ENCODE measurements around the gene ANKS1B. TPM values are rescaled to one million over a fixed set of nuclear protein-coding genes. Genes with fewer than 3 reads are reported as not detected.

Gene ANKS1B
- total RNA-seq, 1 experiment from 2014 or later: 15.1 TPM

- in situ Hi-C loops (cut with HindIII; ENCODE audit: low pct_unique_long_range_greater_than_20kb, low sequenced_read_pairs): no loop called here
- DNase-seq (ENCODE audit: low read depth, low spot score): no peak
Measured at GRCh38 chr12:99495799-99496198, 488.9 kb downstream of the ANKS1B start.

GRCh38 chr12:99493197-99493596 lies 491.5 kb downstream of the ANKS1B start:
- in situ Hi-C loops (cut with HindIII; ENCODE audit: low pct_unique_long_range_greater_than_20kb, low sequenced_read_pairs): no loop called here
- DNase-seq (ENCODE audit: low read depth, low spot score): no peak

GRCh38 chr12:99486277-99486676 lies 498.5 kb downstream of the ANKS1B start:
- in situ Hi-C loops (cut with HindIII; ENCODE audit: low pct_unique_long_range_greater_than_20kb, low sequenced_read_pairs): no loop called here

GRCh38 chr12:99479149-99479548 lies 505.6 kb downstream of the ANKS1B start:
- in situ Hi-C loops (cut with HindIII; ENCODE audit: low pct_unique_long_range_greater_than_20kb, low sequenced_read_pairs): no loop called here
- no peak for DNase-seq (ENCODE audit: low read depth, low spot score)

More at GRCh38 chr12:99486277-99486676, 498.5 kb downstream of the ANKS1B start:
- no peak for DNase-seq (ENCODE audit: low read depth, low spot score)

DNA sequence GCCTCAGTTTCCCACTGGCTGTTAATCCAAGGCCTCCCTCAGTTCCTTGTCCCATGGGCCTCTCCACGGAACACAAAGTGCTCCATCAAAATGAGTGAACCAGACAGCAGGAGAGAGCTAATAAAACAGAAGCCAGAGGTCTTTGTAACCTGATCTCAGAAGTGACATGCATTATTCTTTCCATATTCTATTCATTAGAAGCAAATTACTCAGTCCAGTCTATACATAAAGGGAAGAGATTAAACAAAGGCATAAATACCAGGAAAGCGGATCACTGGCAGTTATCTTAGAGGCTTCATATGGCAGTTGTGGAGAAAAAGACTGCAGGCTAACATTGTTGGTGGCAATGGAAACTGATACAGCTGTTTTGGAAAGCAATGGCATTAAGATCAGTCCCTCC lies 507.8 kb downstream of the ANKS1B start:
- no peak for DNase-seq (ENCODE audit: low read depth, low spot score)
- in situ Hi-C loops (cut with HindIII; ENCODE audit: low pct_unique_long_range_greater_than_20kb, low sequenced_read_pairs): no loop called here

DNA sequence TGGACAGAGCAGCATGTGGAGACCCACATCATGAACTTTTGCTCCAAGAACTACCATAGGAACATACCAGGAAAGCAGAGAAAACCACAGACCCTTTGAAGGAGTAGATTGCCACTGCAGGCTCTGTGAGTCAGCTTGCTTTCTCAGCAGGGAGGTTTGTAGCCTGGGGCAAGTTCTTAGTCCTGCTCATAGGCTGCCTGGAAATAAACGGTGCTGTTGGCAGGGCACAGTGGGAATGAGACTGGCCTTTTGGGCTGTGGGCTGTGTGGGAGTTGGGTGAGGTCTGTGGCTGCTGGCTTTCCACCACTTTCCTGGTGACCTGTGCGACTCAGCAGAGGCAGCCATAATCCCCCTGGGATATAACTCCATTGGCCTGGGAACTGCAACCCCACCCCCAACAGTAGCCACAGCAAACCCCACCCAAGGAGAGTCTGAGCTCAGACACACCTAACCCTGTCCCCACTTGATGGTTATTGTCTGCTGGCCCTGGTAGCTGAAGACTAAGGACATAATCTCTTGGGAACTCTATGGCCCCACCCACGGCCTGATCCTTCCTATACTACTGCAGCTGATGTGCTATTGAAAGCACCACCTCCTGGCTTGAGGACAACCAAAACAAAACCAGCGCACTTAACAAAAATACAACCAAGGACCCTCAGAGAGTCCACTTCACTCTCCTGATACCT lies 529.2 kb downstream of the ANKS1B start:
- in situ Hi-C loops (cut with HindIII; ENCODE audit: low pct_unique_long_range_greater_than_20kb, low sequenced_read_pairs): no loop called here
- DNase-seq (ENCODE audit: low read depth, low spot score): peak; percentile 65

- in situ Hi-C loops (cut with HindIII; ENCODE audit: low pct_unique_long_range_greater_than_20kb, low sequenced_read_pairs): no loop called here
- no peak for DNase-seq (ENCODE audit: low read depth, low spot score)
Measured at GRCh38 chr12:99454539-99455172, 530.1 kb downstream of the ANKS1B start.

- in situ Hi-C loops (cut with HindIII; ENCODE audit: low pct_unique_long_range_greater_than_20kb, low sequenced_read_pairs): no loop called here
- DNase-seq (ENCODE audit: low read depth, low spot score): no peak
Measured at GRCh38 chr12:99453836-99454538, 530.7 kb downstream of the ANKS1B start.

DNA sequence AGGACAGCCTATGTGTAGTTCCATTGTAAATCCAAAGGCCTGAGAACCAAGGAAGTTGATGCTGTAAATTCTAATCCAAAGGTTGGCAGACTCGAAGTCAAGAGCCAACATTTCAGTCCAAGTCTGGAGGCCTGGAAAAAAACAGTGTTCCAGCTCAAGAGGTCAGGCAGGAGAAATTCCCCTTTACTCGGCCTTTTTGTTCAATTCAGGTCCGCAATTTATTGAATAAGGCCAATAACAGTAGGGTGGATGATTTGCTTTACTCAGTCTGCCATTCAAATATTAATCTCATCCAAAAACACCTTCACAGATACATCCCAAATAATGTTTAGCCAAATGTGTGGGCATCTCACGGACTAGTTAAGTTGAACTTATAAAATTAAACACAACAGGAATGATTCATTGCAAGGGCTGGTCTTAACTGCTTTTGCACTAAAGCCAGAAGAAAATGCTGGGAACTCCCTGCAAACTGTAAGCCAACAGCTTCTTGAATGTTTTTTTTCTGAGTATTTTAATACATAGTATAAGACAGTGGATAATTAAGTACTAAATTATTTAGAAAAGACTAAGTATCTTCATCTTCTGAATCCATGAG lies 534.6 kb downstream of the ANKS1B start:
- in situ Hi-C loops (cut with HindIII; ENCODE audit: low pct_unique_long_range_greater_than_20kb, low sequenced_read_pairs): no loop called here
- DNase-seq (ENCODE audit: low read depth, low spot score): no peak

DNA sequence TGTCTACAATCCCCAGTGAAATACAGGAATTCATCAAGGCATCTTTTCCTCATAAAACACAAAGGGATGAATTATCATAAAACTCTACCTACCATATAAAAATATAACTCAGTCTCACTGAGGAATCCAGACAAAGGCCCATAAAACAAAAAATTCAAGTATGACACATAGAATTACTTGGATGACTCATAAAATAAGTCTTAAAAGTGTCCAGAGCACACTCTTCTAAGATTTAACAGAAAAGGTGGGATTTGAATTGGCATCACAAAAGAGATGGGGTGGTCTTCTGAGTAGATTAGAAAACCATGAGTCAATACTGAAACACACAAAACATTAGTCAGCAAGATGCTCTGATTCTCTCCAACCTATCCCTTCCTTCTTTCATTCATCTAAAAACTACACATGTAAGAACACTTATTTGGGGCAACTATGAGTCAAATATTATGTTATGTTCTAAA lies 539.8 kb downstream of the ANKS1B start:
- in situ Hi-C loops (cut with HindIII; ENCODE audit: low pct_unique_long_range_greater_than_20kb, low sequenced_read_pairs): no loop called here
- DNase-seq (ENCODE audit: low read depth, low spot score): no peak

GRCh38 chr12:99442758-99443157 lies 542.0 kb downstream of the ANKS1B start:
- no peak for DNase-seq (ENCODE audit: low read depth, low spot score)
- in situ Hi-C loops (cut with HindIII; ENCODE audit: low pct_unique_long_range_greater_than_20kb, low sequenced_read_pairs): no loop called here

GRCh38 chr12:99439399-99439798 lies 545.3 kb downstream of the ANKS1B start:
- no peak for DNase-seq (ENCODE audit: low read depth, low spot score)
- in situ Hi-C loops (cut with HindIII; ENCODE audit: low pct_unique_long_range_greater_than_20kb, low sequenced_read_pairs): no loop called here

DNA sequence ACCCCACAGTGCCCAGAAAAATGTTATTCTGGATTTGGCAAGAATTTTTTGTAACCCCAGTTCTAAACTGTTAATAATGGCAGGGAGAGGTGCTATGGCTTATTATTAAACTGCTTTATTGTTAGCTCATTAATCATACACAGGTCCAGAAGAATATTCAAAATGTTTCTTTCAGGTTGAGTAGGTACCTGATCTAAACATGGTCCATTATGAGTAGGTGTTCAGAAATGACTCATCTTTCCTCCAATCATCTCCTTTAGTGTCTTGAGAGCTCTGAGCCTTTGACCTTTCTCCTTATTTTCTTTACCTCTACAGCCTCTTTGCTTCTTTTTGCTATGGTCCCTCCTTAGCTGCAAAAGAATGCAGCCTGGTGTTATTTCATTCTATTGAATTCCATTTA lies 548.2 kb downstream of the ANKS1B start:
- in situ Hi-C loops (cut with HindIII; ENCODE audit: low pct_unique_long_range_greater_than_20kb, low sequenced_read_pairs): no loop called here
- no peak for DNase-seq (ENCODE audit: low read depth, low spot score)

DNA sequence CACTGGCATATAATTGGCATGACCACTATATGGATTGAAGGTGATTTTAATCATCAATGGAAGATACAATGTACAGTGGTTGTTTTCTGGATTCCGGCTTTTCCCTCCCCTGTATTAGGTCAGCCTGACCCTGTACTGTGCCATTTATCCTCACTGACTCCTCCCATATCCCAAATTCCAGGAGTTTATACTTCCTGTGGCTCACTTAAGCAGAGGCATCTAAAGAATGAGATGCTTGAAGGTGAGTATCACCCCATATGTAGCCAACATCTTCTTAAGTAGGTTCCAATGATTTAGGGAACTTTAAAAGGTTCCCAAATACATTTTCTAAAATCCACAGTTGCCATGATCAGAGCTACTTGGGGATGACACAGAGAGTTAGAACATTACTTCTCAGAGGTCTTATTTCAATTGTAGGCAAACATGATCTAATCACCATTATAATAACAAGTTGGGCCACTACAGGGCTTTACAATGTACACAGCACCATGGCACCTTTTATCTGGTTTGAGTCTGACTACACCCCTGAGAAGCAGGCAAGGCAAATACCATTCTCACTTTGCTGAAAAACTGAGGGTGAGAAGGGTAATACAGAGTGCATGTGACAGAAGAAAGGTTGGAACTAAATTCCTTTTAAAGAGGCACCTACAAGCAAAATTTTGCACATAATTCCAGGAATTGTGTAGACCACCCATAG lies 549.5 kb downstream of the ANKS1B start:
- in situ Hi-C loops (cut with HindIII; ENCODE audit: low pct_unique_long_range_greater_than_20kb, low sequenced_read_pairs): no loop called here
- no peak for DNase-seq (ENCODE audit: low read depth, low spot score)

DNA sequence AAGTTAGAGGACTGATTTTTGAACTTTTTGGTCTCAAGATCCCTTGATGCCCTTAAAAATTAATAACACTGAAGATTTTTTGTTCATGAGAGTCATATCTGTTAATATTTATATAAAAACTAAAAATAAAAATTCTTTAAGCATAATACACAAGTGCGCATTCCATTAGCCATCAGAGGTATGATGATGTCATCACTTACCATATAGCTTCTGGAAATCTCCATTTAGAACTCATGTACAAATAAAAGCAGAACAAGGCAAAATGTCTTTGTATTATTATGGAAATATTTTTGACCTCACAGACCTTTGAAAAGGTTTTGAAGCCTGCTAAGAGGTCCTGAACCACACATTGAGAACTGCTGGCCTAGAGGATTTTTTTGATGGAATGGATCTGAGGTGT lies 551.6 kb downstream of the ANKS1B start:
- in situ Hi-C loops (cut with HindIII; ENCODE audit: low pct_unique_long_range_greater_than_20kb, low sequenced_read_pairs): no loop called here
- no peak for DNase-seq (ENCODE audit: low read depth, low spot score)

- no peak for DNase-seq (ENCODE audit: low read depth, low spot score)
- in situ Hi-C loops (cut with HindIII; ENCODE audit: low pct_unique_long_range_greater_than_20kb, low sequenced_read_pairs): no loop called here
Measured at GRCh38 chr12:99431203-99431602, 553.5 kb downstream of the ANKS1B start.

- in situ Hi-C loops (cut with HindIII; ENCODE audit: low pct_unique_long_range_greater_than_20kb, low sequenced_read_pairs): no loop called here
- DNase-seq (ENCODE audit: low read depth, low spot score): no peak
Measured at GRCh38 chr12:99427104-99427503, 557.6 kb downstream of the ANKS1B start.

DNA sequence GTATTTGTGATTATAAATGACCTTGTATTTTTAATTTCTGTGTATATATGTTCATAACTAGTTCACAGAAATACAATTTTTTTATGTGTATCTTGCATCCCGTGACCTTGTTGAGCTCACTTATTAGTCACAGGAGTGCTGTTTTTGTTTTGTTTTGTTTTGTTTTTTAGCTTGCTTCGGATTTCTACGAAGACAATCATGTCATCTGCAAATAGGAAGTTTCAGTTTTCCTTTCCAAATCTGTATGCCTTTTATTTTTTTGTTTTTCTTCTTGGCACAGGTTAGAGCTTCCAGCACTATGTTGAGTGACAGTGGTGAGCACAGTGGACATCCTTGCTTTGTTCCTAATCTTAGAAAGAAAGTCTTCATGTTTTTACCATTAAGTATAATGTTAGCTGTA lies 566.4 kb downstream of the ANKS1B start:
- in situ Hi-C loops (cut with HindIII; ENCODE audit: low pct_unique_long_range_greater_than_20kb, low sequenced_read_pairs): no loop called here
- DNase-seq (ENCODE audit: low read depth, low spot score): no peak

Measured in SK-MEL-5 (cell line).